Stomach (tissue), 4 donors: ENCODE measurements around the gene TSGA10IP.

Source experiments
- EP300 ChIP-seq: sonication (generic); formaldehyde crosslinking; IDR thresholded peaks from one replicate; pipeline ENCODE4 v1.6.1; 2017; ENCODE audit warnings: antibody characterized with exemption
- TF ChIP-seq, protein P1 (sequence below), 7 experiments: fragments of 450-650 bp in 4 of 7; fragments of 200-600 bp in 3 of 7; sonication (generic) in 3 of 7; IDR thresholded peaks; one replicate each; pipeline ENCODE4 v1.5.1; 2016 to 2019; ENCODE audit warnings: antibody characterized with exemption in 7 of 7, control low read depth in 2 of 7, mild to moderate bottlenecking in 1 of 7

DNA sequence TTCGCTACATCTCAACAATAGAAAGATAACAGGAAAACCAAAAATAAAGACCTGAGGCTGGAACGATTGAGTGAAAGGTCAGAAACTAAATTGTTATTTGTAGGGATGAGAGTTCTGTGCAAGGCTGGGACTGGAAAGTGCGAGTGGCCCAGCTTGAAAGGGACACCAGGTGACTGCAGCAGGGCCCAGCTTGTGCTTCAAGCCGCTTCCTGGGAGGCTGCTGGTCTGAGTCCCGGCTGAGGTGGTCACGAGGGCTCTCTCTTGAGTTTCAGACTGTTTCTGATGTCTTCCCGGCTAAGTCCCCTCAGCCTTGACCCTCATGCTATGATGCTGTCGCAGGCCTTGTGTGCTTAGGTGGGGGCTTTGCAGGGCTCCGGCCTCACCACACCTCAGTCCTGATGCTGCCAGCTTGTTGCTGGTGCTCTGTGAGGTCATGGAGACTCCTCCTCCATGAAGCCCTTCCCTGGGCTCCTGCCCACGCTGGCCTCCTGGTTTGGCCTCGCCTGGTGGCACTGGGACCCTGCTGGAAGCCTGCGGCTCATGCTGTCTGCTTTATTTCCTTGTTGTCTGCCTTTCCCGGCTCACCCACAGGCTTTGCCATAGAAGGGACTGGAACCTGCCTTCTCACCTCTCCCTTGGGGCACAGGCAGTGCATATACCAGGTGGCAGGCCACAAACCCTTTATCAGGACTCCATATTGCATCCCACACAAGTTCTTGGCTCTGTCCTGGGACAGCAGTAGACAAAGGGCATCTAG lies 61.0 kb downstream of the TSGA10IP start:
- TF ChIP-seq EP300, result no peak
- TF ChIP-seq, protein P1, sequence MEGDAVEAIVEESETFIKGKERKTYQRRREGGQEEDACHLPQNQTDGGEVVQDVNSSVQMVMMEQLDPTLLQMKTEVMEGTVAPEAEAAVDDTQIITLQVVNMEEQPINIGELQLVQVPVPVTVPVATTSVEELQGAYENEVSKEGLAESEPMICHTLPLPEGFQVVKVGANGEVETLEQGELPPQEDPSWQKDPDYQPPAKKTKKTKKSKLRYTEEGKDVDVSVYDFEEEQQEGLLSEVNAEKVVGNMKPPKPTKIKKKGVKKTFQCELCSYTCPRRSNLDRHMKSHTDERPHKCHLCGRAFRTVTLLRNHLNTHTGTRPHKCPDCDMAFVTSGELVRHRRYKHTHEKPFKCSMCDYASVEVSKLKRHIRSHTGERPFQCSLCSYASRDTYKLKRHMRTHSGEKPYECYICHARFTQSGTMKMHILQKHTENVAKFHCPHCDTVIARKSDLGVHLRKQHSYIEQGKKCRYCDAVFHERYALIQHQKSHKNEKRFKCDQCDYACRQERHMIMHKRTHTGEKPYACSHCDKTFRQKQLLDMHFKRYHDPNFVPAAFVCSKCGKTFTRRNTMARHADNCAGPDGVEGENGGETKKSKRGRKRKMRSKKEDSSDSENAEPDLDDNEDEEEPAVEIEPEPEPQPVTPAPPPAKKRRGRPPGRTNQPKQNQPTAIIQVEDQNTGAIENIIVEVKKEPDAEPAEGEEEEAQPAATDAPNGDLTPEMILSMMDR (IDR thresholded peaks at IDR 0.05), result no peak
